Activated CD4-positive, CD25-positive, alpha-beta regulatory T cell treated with anti-CD3 and anti-CD28 coated beads, Interleukin-2, amount 50 U/mL, for 72 hours (primary cell): ENCODE measurements around the gene TBL1X.

Experiments
- DNase-seq: peaks from one replicate; pipeline ENCODE4 v3.0.0; 2021

TBL1X gene

DNA sequence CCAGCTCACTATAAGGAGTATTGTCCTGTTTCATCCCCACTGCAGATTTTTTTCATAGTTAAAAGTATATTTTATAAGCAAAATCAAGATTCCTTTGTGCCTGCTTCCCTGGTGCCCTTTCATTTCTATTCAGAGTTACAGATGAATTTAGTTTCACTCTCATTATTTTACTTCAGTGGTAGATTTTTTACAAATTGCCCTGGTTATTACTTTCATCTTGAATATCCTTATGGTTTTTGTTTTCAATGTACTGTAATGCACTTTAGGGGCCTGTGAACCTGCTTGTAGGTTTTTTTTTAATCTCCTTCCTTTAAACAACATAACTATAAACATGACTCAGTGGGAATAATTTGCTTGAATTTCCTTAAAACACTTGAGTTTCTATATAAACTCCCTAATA lies 174.0 kb downstream of the TBL1X start:
- DNase-seq: no peak

DNA sequence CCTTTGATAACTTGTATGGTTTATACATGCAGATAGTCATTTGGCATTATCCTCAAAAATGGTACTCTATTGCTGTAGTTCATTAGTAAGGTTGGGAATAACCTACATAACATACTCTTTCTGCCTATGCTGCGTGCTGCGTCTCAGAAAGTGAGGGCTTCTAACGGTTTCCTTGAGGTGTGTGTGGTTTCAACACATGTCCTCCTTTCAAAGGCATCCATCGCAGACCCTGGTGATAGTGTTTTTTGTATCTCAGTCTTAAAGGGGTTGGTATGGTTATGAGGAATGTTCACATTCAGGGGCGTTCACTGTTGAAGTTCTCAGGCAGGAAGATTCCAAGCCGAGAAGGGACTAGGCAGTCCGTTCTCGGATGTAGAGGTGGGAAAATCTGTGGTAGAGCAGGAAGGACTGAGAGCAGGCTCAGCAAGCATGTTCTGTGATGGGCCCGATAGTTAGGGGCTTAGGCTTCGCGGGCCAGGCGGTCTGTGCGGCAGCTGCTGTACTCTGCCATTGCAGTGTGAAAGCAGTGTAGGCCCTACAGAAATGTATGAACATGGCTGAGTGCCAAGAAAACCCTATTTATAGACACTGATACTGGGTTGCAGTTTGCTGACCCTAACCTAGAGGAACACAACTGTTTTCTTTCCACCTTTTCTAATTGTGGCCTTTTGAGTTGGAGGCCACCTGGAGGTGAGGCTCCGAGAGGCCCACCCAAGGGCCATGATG lies 177.6 kb downstream of the TBL1X start:
- no peak for DNase-seq

DNA sequence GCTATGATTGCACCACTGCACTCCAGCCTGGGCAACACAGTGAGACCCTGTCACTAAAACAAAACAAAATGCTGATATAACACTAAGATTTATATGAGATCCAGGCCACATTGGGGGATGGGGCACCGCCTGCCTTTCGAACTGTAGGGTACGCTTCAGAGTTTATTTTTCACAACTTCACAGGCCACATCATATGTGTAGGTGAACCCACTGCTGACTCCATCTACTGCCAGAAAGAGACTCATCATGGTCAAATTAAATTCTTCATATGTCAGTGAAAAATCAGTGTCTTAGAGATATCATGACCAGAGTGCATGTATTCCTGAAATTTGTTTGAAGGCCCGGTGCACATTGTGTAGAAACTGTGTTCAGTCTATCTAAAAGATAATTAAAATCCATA lies 178.9 kb downstream of the TBL1X start:
- no peak for DNase-seq

DNA sequence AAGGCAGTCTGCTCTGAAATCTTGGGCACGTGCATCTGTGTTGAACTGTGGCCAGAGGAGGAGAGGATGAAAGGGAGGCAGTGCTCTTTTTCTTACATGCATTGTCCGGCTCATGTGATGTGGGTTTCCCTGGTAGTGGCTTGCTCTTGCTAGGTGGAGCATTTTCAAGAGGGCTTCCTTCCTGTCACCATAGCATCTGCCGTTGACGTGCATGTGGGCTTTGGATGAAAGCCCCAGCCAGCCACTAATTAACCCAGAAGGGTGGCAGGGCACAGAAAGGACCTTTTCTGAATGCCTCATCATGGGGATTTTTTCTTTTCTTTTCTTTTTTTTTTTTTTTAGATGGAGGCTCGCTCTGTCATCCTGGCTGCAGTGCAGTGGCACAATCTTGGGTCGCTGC lies 179.5 kb downstream of the TBL1X start:
- no peak for DNase-seq

DNA sequence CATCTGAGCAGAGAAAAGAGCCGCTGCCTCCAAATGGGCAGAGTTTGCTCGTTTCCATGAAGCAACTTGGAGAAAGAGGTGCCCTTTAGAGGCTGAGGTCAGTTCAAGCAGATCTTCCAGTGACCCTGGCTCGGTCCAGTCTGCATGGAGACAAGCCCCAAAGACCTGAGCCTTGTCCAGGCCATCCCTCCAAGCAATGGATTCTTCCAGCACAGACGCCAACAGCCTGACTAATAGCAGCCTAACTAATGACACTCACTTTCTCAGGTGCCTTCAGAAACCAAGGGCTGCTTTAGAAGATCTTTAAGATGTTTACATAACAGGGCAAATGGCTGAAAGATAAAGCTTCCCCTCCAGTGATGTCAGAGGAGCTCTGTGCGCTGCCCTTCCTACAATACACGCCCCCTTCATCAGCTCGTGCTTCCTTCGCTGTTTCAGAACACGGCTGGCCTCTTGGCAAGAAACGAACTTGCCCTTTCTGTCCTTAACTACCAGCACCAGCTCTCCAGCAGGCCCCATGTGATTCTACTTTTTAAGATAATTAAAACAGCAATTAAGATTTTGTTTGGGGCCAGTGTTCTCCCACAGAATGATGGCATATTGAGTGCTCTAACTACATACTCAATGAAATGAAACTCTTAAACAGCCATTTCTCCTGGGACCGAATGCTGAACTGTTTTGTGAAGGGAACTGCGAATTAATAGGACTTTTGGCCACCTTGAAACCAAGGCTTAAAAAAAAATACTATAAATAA lies 181.8 kb downstream of the TBL1X start:
- DNase-seq: no peak

DNA sequence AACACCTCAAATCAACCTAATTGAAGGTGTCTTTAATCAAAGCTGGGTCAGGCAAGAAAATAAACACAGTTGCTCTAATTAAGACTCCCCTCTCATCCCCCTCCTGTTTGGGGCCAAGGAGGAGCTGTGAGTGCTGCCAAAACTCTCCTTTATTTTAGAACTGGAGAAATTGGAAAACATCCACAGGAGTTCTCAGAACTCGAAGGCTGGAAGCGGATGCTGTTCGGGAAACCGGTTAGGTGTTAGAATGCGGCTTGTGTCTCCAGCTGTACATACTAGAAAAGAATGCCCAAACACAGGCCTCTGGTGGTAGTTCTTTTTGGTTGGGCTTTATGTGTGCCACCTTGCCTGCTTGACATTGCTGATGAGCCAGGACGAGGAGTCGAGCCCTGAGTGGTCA lies 182.6 kb downstream of the TBL1X start:
- no peak for DNase-seq

DNA sequence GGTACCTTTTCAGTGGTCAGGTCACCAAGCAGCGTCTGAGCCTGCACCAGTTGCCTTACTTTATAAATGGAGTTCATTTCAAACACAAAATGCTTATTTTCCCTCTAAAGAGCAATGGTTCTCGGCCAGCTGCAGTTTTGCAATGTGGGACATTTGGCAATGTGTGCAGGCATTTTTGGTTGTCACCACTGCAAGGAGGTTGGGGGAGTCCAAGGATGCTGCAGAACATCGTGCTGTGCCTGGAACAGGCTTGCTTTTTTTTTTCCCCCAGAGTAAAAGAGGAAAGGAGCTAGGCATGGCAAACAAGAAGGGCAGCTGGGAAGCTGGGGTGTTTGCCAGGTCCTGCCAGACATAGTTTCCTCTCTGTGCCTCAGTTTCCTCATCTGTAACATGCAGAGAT lies 185.2 kb downstream of the TBL1X start:
- no peak for DNase-seq

DNA sequence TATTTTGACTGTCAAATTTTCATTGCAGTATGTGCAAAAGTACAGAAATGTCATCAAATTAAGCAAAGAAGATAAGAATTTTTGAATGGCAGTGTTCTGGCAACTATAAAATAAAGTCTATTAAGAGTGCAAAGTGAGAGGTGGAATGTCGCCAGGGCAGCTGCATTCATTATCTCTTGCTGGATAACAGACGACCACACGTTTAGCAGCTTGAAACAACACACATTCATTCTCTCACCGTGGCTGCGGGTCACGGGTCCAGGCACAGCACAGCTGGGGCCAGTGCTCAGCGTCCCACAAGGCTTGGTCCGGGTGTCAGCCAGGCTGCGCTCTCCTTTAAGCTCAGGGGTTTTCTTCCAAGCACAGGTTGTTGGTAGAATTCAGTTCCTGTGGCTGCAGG lies 186.9 kb downstream of the TBL1X start:
- DNase-seq: no peak

DNA sequence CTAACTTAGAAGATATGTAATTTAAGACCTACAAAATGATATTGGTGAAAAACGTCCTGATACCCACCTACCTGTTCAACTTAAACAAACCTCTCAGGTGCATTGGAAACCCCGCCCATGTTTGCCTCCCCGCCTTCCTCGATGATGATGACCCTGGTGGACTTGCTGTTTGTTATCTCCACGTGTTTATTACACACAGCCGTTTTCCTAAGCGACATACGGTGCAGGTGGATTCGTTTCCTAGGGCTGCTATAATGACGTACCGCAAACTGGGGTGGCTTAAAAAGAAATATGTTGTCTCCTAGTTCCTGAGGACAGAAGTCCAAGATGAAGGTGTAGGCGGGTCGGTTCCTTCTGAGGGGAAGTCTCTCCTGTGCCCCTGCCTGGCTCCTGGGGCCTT lies 190.1 kb downstream of the TBL1X start:
- DNase-seq: no peak

DNA sequence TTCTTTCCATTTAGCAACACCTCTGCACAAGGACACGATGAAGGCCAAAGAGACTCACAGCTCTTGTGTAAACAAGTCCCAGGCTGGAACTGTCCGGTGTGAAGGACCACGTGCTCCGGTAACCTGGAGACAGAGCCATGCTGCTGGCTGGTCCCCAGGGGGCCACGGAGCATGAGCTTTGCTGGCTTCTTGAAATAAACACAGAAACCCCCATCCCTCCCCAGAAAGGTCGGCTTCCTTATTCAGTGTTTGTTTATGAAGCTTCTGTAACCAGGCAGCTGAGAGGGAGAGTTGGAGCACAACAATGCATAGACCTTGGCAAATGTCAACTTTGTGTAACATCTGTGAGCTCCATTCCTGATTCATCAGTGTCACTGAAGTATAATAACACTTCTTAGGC lies 191.4 kb downstream of the TBL1X start:
- DNase-seq: no peak

DNA sequence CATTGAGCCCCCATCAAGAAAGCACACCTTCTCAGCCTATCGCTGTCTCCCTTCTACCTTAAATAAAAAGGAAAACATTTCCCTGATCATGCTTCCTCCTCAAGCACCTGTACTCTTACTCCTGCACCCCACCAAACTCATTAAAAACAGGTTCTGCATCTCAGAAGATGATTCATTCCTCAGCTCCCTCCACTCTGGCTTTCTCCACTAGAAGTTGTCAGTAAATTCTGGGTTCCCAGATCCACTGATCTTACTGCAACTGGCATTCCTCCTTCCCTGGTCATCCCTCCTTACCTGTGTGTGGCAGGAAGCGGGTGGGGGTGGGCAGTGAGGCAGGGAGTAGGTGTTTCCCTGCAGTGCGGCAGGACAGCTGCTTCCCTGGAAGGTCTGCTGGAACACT lies 192.0 kb downstream of the TBL1X start:
- no peak for DNase-seq

DNA sequence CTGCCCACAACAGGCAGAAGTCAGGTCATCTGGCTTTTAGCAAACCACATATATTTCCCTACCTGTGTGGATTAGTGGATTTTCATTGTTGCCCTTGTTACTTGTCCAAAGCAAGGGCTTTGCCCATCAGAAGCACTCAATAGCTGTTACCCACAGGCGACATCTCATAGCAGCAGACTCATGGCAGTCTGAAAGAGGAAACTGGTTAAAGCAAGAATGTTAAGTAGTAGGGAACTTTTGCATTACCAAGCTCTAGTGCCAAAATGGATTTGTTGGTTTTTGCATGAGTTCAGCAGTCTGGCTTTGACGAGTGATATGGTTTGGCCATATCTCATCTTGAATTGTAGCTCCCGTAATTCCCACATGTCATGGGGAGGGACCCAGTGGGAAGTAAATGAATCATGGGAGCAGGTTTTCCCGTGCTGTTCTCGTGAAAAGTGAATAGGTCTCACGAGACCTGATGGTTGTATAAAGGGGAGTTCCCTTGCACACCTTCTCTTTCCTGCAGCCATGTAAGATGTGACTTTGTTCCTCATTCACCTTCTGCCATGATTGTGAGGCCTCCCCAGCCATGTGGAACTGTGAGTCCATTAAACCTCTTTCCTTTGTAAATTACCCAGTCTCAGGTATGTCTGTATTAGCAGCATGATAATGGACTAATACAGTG lies 192.9 kb downstream of the TBL1X start:
- DNase-seq: no peak

DNA sequence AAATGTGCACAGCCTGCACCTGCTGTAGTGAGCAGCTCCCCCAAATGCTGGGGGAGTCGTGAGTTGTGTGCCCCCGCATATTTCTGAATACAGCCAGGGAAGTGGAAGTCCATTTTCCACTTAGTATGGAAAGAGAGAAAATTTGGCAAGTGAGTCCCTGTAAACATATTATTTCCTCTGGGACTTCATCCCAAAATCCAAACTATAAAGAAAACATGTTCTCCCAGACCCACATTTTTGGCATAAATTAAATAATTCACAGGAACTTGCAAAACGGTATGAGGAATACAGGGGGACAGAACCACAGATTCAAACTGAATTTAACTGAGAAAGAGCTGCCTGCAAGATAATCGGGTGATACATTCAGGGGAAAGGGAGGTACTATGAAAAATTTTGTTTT lies 193.6 kb downstream of the TBL1X start:
- DNase-seq: no peak

DNA sequence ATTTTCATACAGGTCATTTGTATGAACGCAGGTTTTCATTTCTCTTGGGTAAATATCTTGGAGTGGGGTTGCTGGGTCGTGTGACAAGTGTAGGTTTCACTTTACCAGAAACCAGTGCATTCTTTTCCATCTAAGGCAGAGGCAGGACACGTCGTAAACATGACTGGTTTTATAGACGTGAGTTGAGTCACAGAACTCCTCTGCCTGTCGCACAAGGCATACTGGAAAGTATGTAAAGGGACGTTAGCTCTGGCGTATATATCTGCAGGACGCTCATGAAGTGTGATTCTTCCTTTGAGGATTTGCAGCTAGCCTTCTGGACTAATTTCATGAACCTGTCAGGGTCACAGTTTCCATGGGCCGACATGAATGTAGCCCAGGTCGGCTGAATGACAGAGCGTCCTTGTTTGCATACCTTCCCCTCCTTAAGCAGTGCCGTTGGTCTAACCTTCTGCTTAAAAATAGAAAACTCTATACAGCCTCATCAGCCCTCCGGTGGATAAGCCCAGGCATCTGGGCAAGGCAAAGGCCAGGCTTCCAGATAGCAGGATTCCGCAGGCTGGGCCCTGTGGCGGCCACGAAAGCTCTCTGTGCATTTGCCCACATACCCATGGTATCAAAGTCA lies 194.8 kb downstream of the TBL1X start:
- DNase-seq: no peak

DNA sequence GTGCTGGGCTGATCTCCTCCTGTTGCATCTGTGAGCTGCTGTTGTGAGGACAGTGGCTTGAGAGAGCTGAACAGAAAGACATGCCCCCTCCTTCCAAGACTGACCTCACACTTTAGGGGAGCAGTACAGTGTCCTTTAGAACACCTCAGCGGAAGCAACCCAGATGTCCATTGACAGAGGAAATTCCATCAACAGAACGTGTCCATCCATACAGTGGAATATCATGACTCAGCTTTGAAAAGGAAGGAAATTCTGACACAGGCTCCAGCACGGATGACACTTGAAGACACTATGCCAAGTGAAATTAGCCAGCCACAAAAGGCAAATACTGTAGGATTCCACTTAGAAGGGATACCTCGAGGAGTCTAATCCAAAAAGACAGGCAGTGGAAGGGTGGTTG lies 197.3 kb downstream of the TBL1X start:
- DNase-seq: no peak

DNA sequence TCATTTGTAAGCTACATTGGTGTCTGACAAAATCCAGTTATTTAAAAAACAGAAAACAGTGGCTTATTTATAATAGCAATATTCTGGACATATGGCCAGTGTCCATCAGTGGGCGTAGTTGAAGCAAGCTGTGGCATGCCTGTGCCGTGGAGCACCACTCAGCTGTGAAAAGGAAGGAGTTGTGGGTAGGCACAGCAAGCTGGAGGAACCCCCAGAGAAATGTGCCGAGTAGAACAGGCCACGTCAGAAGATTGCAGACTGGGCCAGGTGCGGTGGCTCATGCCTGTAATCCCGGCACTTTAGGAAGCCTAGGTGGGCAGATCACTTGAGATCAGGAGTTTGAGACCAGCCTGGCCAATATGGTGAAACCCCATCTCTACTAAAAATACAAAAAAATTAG lies 198.4 kb downstream of the TBL1X start:
- DNase-seq: no peak

DNA sequence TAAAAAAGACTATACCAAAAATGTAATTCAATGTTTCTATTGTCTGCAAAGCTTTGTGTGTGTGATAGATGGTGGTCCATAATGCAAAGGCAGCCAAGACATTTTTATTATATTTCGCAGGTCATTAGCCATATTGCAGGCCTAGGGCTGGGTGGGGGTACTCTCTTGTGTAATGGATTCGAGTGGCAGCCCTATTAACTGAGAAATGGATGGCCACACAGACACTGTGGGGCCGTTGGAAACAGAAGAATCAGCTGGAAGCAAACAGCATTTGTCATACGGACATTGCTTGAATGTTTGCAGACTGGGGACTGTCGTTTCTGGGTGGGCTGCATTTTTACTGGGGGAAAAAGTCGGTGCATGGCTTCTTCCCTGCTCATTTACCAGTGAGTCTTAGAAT lies 199.4 kb downstream of the TBL1X start:
- no peak for DNase-seq

DNA sequence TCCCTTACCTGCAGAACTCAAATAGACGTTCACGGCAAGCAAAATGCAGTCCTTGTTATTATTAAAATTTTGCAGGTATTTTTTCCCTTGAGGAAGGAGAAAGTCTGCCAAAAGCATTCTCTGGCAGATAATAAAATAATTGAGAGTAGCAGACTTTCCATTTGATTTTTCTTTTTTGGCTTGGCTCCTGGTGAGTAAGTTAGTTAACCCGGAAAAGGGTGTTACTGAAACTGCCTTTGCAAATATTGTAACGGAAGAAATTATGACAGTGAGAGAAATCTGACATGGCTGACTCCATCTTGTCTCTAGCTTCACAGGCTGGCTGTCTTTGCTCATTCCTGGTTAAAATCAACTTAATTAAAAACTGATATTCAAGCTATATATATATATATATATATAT lies 200.3 kb downstream of the TBL1X start:
- no peak for DNase-seq

DNA sequence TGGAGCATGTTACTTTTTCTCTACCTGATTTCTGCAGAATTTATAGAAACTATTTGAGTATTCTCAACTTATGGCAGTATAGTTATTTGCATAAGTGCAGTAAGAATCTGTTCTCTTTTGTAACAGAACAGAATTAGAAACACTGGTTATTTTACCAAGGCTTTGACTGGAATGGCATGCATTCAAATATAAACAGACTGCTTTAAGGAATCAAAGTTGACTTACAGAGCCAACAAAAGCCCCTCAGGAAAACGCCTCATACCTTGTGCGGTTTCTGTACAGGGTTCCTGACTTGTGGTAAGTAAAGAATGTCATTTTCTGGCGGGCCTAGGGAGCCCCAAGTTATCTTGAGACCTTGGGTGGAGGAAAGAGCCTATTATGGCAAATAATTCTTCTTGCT lies 203.7 kb downstream of the TBL1X start:
- no peak for DNase-seq

DNA sequence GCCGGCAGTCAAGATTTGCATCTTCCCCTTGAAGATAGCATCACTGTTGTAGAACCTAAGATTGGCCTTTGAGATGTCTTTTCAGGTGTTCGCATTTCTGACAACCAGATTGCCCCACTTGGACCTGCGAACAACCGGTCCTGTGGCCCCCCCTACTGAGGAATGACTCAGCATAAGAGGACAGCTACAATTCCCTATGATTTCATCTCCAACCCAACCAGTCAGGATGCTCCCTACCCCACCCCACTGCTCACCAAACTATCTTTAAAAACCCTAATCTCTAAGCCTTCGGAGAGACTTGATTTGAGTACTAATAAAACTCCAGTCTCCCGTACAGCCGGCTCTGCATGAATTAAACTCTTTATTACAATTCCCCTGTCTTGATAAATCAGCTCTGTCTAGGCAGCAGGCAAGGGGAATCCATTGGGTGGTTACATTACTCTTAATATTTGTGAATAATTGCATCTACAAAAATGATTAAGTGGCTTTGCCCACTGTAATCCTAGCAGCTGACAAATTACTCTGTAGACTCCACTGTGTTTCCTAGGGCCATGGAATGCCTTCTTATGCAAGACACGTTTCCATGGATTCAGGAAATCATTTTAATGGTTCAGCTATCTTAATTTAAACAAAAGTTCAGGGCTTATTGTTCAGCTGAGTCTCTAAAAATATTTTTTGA lies 205.4 kb downstream of the TBL1X start:
- DNase-seq: no peak

DNA sequence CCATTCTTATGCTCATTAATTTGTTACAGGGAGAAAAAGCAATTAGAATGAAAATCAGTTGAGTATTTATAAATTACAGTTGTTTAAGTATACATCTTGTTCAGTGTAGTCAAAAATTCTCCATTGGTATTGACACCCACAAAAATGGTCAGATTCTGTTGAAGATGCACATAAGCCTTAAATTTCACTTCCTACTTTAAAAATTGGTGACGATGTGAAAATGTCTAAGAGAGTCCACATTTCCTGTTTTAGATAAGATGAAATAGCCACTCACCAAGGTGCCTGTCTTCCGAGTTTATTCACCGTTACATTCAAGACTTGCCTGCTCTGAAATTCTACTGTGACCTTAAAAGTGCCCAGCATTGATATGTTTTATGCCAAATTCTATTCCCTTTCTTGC lies 207.1 kb downstream of the TBL1X start:
- DNase-seq: no peak

DNA sequence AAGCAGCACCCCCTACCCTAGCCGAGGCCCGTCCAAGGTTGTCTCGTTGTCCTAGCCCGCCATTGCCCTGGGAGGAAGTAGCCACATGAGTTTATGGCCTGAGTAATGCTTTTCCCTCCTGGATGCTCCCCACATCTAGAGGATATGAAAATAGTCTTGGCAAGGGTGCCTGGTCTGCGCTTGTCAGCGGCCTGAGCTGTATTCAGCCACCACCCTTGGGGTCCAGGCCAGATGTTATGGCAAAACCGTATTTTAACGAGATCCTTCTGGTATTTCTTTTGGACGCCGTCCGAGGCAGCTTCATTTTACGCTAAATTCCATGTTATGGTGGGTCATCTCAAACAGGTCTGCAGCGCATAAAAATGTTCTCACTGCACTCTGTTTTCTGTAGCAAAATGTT lies 211.4 kb downstream of the TBL1X start:
- no peak for DNase-seq

DNA sequence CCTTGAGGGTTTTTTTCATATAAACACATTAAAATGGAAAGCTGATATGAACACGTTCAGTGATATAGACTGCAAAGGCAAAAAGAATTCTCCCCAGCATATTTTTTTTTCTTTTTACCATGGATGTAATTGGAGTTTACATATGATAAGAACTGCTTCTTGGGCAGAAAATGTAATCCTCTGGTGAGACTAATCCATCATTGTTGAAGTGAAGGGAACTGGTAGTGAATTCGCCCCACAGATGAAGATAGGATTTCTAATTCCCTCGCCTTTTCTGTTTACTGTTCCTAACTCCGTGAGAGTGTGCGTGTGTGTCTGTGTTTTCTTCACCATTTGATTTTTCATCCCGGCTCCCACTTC lies 211.9 kb downstream of the TBL1X start:
- no peak for DNase-seq
